Panc1 (cell line): Measurements from ENCODE around the gene PRKD1. TPM values are rescaled to one million over a fixed set of nuclear protein-coding genes. Genes with fewer than 3 reads are reported as not detected.

Experiments used
- ATAC-seq: fragments of 200-7000 bp; cut with Tn5 transposase; 2 replicates; pipeline ENCODE4 v1.9.1; 2020; ENCODE audit warnings: mild to moderate bottlenecking, moderate library complexity
- BruUV-seq: library from RNA; stranded (reverse); fragments of 400-500 nt; replicated peaks from 2 replicates; lab custom pipeline; 2021; lab: Mats Ljungman, UMichigan
- CTCF ChIA-PET: fragments of 300-600 bp; sonication (Branson Sonifier 250); formaldehyde crosslinking; loops from one replicate; lab custom pipeline; 2022; ENCODE audit warnings: antibody characterized with exemption; lab: Charles Lee
- POLR2A ChIA-PET: fragments of 300-600 bp; sonication (Branson Sonifier 250); formaldehyde crosslinking; loops from one replicate; lab custom pipeline; 2022; ENCODE audit warnings: antibody characterized with exemption; lab: Charles Lee
- DNase-seq: peaks from one replicate; pipeline ENCODE4 v3.0.0-alpha.2; 2010; ENCODE audit warnings: low read depth, low spot score
- H3K27ac ChIP-seq: 2 replicates; pipeline ENCODE4 v1.5.1; 2011; ENCODE audit warnings: mild to moderate bottlenecking, low read length, inconsistent platforms
- H3K27me3 ChIP-seq: fragments of 200-500 bp; sonication (Bioruptor generic); 2 replicates; pipeline ENCODE4 v1.6.0; 2014; ENCODE audit warnings: low read length, inconsistent platforms; ENCODE audit not compliant: control insufficient read depth, insufficient read depth
- H3K36me3 ChIP-seq: fragments of 200-500 bp; sonication (Bioruptor generic); 2 replicates; pipeline ENCODE4 v1.5.1; 2014; ENCODE audit warnings: inconsistent platforms, mild to moderate bottlenecking, low read length, moderate library complexity; ENCODE audit not compliant: control insufficient read depth, insufficient read depth
- H3K4me1 ChIP-seq: 2 replicates; pipeline ENCODE4 v1.5.1; 2011; ENCODE audit warnings: inconsistent platforms, mild to moderate bottlenecking, low read length, moderate library complexity; ENCODE audit not compliant: control insufficient read depth, insufficient read depth
- H3K4me3 ChIP-seq, 2 experiments: 2 replicates each; pipeline ENCODE4 v1.5.1; 2011 to 2012; ENCODE audit warnings: low read depth in 2 of 2, low read length in 2 of 2, mild to moderate bottlenecking in 2 of 2, inconsistent platforms in 1 of 2, moderate library complexity in 1 of 2
- H3K9me3 ChIP-seq: fragments of 200-500 bp; sonication (Bioruptor generic); 2 replicates; pipeline ENCODE4 v1.5.1; 2014; ENCODE audit warnings: low read depth, mild to moderate bottlenecking, inconsistent platforms, low read length, moderate library complexity; ENCODE audit not compliant: control insufficient read depth, insufficient read depth
- POLR2AphosphoS5 ChIP-seq: IDR thresholded peaks from 2 replicates; pipeline ENCODE4 v1.6.1; 2012; ENCODE audit warnings: mild to moderate bottlenecking, low read depth, low read length, moderate library complexity
- SIN3A ChIP-seq: IDR thresholded peaks from 2 replicates; pipeline ENCODE4 v1.6.1; 2012; ENCODE audit warnings: low read depth, mild to moderate bottlenecking, low read length, moderate library complexity, borderline replicate concordance; ENCODE audit not compliant: insufficient read depth
- TCF7L2 ChIP-seq: IDR thresholded peaks from 2 replicates; pipeline ENCODE4 v1.6.1; 2011; ENCODE audit warnings: mild to moderate bottlenecking, low read depth, low read length, inconsistent platforms
- in situ Hi-C: cut with HindIII; loops from 2 replicates; pipeline ENCODE4 v1.10.0; 2016; ENCODE audit warnings: low sequenced_read_pairs, low pct_unique_long_range_greater_than_20kb
- intact Hi-C: fragments of 100-400 bp; cut with micrococcal nuclease; formaldehyde crosslinking; loops from one replicate; pipeline ENCODE4 v1.10.0; 2022; ENCODE audit not compliant: unreplicated experiment
- total RNA-seq: library from RNA; stranded (reverse); gene quantifications from one replicate; pipeline ENCODE4 v1.2.1, GENCODE V29; 2021; ENCODE audit not compliant: unreplicated experiment
- TF ChIP-seq, protein P1 (sequence below), 2 experiments: IDR thresholded peaks; 2 replicates each; pipeline ENCODE4 v1.6.1; 2011 to 2012; ENCODE audit warnings: low read depth in 2 of 2, control low read depth in 1 of 2, low read length in 1 of 2, mild to moderate bottlenecking in 1 of 2, moderate library complexity in 1 of 2; ENCODE audit not compliant: insufficient read depth in 1 of 2
- TF ChIP-seq, protein P2 (sequence below): fragments of 450-650 bp; IDR thresholded peaks from 2 replicates; pipeline ENCODE4 v1.5.1; 2017; ENCODE audit warnings: mild to moderate bottlenecking

The PRKD1 gene
- total RNA-seq, 1 experiment from 2014 or later, result 8.2 TPM

- DNase-seq (no peak), ATAC-seq (no peak)
- TF ChIP-seq, protein P1, sequence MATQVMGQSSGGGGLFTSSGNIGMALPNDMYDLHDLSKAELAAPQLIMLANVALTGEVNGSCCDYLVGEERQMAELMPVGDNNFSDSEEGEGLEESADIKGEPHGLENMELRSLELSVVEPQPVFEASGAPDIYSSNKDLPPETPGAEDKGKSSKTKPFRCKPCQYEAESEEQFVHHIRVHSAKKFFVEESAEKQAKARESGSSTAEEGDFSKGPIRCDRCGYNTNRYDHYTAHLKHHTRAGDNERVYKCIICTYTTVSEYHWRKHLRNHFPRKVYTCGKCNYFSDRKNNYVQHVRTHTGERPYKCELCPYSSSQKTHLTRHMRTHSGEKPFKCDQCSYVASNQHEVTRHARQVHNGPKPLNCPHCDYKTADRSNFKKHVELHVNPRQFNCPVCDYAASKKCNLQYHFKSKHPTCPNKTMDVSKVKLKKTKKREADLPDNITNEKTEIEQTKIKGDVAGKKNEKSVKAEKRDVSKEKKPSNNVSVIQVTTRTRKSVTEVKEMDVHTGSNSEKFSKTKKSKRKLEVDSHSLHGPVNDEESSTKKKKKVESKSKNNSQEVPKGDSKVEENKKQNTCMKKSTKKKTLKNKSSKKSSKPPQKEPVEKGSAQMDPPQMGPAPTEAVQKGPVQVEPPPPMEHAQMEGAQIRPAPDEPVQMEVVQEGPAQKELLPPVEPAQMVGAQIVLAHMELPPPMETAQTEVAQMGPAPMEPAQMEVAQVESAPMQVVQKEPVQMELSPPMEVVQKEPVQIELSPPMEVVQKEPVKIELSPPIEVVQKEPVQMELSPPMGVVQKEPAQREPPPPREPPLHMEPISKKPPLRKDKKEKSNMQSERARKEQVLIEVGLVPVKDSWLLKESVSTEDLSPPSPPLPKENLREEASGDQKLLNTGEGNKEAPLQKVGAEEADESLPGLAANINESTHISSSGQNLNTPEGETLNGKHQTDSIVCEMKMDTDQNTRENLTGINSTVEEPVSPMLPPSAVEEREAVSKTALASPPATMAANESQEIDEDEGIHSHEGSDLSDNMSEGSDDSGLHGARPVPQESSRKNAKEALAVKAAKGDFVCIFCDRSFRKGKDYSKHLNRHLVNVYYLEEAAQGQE (IDR thresholded peaks at IDR 0.05; ENCODE audit: insufficient read depth in 1 of 2, low read depth in 2 of 2, low read length in 1 of 2), result no peak
- no peak overlapping the region for H3K4me3 ChIP-seq
- no peaks in the 10 kb centered on the region for H3K36me3 ChIP-seq
- H3K4me1 ChIP-seq, result no peaks in the 10 kb centered on the region
- POLR2A ChIA-PET, result interaction anchor here (0.6 kb wide), 1 partner anchor 865 kb away, joined by 3 read pairs; no protein-coding TSS in a partner anchor
- in situ Hi-C loops (no loop called here), intact Hi-C loops (no loop called here)
- H3K27ac ChIP-seq, result no peak overlapping the region
- H3K9me3 ChIP-seq, result peaks cover 17% of the 10 kb centered on the region; the same call in 1 of the 2 replicates
- CTCF ChIA-PET, result no interaction called here
- no TSS peak for BruUV-seq
- H3K27me3 ChIP-seq, result no peaks in the 10 kb centered on the region
Measured at GRCh38 chr14:29650554-29651269, 276.9 kb downstream of the PRKD1 start.

DNA sequence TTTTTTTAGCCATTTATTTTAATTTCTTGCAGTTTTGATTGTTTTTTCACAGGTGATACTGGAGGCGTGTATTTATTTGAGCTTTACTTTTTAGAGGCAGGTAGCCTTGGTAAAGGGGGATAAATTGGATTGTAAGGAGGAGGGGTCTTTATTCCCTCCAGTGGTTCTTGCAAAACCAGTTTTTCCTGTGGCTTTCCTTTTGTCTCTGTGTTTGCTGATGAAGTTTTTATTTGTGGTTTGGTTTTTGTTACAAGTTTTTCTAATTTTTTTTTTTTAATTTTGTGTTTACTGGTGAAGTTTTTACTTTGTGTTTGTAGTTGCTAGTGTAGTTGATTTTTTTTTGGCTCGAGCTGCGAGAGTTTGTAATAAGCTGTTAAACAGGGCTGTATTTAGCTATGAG is 278.5 kb downstream of the PRKD1 start:
- ChIA-PET CTCF (no interaction called here), POLR2A (no interaction called here)
- Histone ChIP-seq H3K27ac (no peak overlapping the region), H3K4me3 (no peak overlapping the region), H3K9me3 (peaks cover 17% of the 10 kb centered on the region; the same call in 1 of the 2 replicates), H3K4me1 (no peaks in the 10 kb centered on the region), H3K36me3 (no peaks in the 10 kb centered on the region), H3K27me3 (no peaks in the 10 kb centered on the region)
- ATAC-seq (no peak), DNase-seq (no peak)
- TF ChIP-seq, protein P1 (IDR thresholded peaks at IDR 0.05; ENCODE audit: insufficient read depth in 1 of 2, low read depth in 2 of 2, low read length in 1 of 2), result no peak
- TF ChIP-seq TCF7L2, result no peak
- TF ChIP-seq POLR2AphosphoS5, result no peak
- TF ChIP-seq SIN3A, result no peak
- TF ChIP-seq, protein P2, sequence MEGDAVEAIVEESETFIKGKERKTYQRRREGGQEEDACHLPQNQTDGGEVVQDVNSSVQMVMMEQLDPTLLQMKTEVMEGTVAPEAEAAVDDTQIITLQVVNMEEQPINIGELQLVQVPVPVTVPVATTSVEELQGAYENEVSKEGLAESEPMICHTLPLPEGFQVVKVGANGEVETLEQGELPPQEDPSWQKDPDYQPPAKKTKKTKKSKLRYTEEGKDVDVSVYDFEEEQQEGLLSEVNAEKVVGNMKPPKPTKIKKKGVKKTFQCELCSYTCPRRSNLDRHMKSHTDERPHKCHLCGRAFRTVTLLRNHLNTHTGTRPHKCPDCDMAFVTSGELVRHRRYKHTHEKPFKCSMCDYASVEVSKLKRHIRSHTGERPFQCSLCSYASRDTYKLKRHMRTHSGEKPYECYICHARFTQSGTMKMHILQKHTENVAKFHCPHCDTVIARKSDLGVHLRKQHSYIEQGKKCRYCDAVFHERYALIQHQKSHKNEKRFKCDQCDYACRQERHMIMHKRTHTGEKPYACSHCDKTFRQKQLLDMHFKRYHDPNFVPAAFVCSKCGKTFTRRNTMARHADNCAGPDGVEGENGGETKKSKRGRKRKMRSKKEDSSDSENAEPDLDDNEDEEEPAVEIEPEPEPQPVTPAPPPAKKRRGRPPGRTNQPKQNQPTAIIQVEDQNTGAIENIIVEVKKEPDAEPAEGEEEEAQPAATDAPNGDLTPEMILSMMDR, result no peak
- no TSS peak for BruUV-seq
- intact Hi-C loops (no loop called here), in situ Hi-C loops (no loop called here)
